Measurements from ENCODE around the gene ETV3.

- TF ChIP-seq, protein P1, sequence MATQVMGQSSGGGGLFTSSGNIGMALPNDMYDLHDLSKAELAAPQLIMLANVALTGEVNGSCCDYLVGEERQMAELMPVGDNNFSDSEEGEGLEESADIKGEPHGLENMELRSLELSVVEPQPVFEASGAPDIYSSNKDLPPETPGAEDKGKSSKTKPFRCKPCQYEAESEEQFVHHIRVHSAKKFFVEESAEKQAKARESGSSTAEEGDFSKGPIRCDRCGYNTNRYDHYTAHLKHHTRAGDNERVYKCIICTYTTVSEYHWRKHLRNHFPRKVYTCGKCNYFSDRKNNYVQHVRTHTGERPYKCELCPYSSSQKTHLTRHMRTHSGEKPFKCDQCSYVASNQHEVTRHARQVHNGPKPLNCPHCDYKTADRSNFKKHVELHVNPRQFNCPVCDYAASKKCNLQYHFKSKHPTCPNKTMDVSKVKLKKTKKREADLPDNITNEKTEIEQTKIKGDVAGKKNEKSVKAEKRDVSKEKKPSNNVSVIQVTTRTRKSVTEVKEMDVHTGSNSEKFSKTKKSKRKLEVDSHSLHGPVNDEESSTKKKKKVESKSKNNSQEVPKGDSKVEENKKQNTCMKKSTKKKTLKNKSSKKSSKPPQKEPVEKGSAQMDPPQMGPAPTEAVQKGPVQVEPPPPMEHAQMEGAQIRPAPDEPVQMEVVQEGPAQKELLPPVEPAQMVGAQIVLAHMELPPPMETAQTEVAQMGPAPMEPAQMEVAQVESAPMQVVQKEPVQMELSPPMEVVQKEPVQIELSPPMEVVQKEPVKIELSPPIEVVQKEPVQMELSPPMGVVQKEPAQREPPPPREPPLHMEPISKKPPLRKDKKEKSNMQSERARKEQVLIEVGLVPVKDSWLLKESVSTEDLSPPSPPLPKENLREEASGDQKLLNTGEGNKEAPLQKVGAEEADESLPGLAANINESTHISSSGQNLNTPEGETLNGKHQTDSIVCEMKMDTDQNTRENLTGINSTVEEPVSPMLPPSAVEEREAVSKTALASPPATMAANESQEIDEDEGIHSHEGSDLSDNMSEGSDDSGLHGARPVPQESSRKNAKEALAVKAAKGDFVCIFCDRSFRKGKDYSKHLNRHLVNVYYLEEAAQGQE (IDR thresholded peaks at IDR 0.05; ENCODE audit: insufficient read depth in 1 of 2, low read depth in 2 of 2, low read length in 2 of 2), result no peak
- TF ChIP-seq POLR2AphosphoS5 (IDR thresholded peaks at IDR 0.05; ENCODE audit: low read depth, low read length), result no peak
- no peak for TF ChIP-seq SIN3A (IDR thresholded peaks at IDR 0.05; ENCODE audit: borderline replicate concordance, insufficient read depth, low read length)
- no peak for TF ChIP-seq TAF1 (IDR thresholded peaks at IDR 0.05; ENCODE audit: borderline replicate concordance, insufficient read depth, low read length)
Observed at GRCh38 chr1:157173900-157174410, 35.8 kb upstream of the ETV3 start.
